Fibroblast of lung (primary cell): ENCODE data around the gene FZR1. TPM values are rescaled to one million over a fixed set of nuclear protein-coding genes. Genes with fewer than 3 reads are reported as not detected.

Experiments
- DNase-seq, 2 donors: peaks; one replicate each; pipeline versions ENCODE4 v3.0.0 to v3.0.0-alpha.2; 2010; ENCODE audit warnings: low read depth in 2 of 2
- H2AFZ ChIP-seq: 2 replicates; pipeline ENCODE4 v1.5.1; 2012; ENCODE audit warnings: low read length, control low read depth, inconsistent platforms
- H3K27ac ChIP-seq: 2 replicates; pipeline ENCODE4 v1.5.1; 2011; ENCODE audit warnings: low read length, control low read depth; ENCODE audit not compliant: insufficient read depth
- H3K27me3 ChIP-seq: 2 replicates; pipeline ENCODE4 v1.5.1; 2011; ENCODE audit warnings: mild to moderate bottlenecking, low read length; ENCODE audit not compliant: control insufficient read depth, insufficient read depth
- H3K36me3 ChIP-seq: 2 replicates; pipeline ENCODE4 v1.5.1; 2011; ENCODE audit warnings: low read length; ENCODE audit not compliant: control insufficient read depth, insufficient read depth
- H3K4me1 ChIP-seq: 2 replicates; pipeline ENCODE4 v1.5.1; 2011; ENCODE audit warnings: low read length; ENCODE audit not compliant: control insufficient read depth, insufficient read depth; ENCODE audit errors: extremely low read depth
- H3K4me2 ChIP-seq: 2 replicates; pipeline ENCODE4 v1.5.1; 2011; ENCODE audit warnings: low read length, control low read depth; ENCODE audit not compliant: insufficient read depth; ENCODE audit errors: extremely low read depth
- H3K4me3 ChIP-seq, 4 experiments: fragments of 200-600 bp in 1 of 4; sonication (generic) in 1 of 4; replicated peaks in 1 of 4; 2 replicates each; pipeline ENCODE4 v1.5.1; 2011 to 2016; ENCODE audit warnings: low read length in 4 of 4, low read depth in 3 of 4, mild to moderate bottlenecking in 3 of 4, control low read depth in 2 of 4, inconsistent platforms in 1 of 4, mixed read lengths in 1 of 4; ENCODE audit not compliant: insufficient read depth in 1 of 4; ENCODE audit errors: control extremely low read depth in 1 of 4
- H3K79me2 ChIP-seq: 2 replicates; pipeline ENCODE4 v1.5.1; 2012; ENCODE audit warnings: mild to moderate bottlenecking, low read length, inconsistent platforms; ENCODE audit not compliant: control insufficient read depth, insufficient read depth
- H3K9ac ChIP-seq: 2 replicates; pipeline ENCODE4 v1.5.1; 2011; ENCODE audit warnings: mild to moderate bottlenecking, low read length, control low read depth; ENCODE audit not compliant: insufficient read depth
- H3K9me3 ChIP-seq: 2 replicates; pipeline ENCODE4 v1.5.1; 2012; ENCODE audit warnings: low read depth, low read length; ENCODE audit not compliant: control insufficient read depth, insufficient read depth
- H4K20me1 ChIP-seq: 2 replicates; pipeline ENCODE4 v1.5.1; 2011; ENCODE audit warnings: low read length; ENCODE audit not compliant: control insufficient read depth, insufficient read depth; ENCODE audit errors: extremely low read depth
- CTCF ChIP-seq, 2 donors: IDR thresholded peaks in 1 of 2; conservative IDR thresholded peaks in 1 of 2; 1 replicate in 1 of 2; 2 replicates in 1 of 2; pipeline ENCODE4 v1.5.1; 2011 to 2012; ENCODE audit warnings: low read length in 2 of 2, control low read depth in 1 of 2, inconsistent platforms in 1 of 2, low read depth in 1 of 2, mild to moderate bottlenecking in 1 of 2
- EZH2 ChIP-seq: IDR thresholded peaks from 2 replicates; pipeline ENCODE4 v1.5.1; 2012; ENCODE audit warnings: low read length, control low read depth, mild to moderate bottlenecking; ENCODE audit errors: missing control alignments
- polyA plus RNA-seq, 2 donors: library from polyadenylated mRNA; depleted of rRNA in 1 of 2; stranded (reverse) in 1 of 2; unstranded in 1 of 2; fragments of >200 nt; gene quantifications; 2 replicates each; pipeline ENCODE4 v1.2.1, GENCODE V29; 2011 to 2012; ENCODE audit warnings: missing spikeins in 1 of 2
- total RNA-seq: library from RNA; depleted of rRNA; stranded (reverse); fragments of >200 nt; gene quantifications from 2 replicates; pipeline ENCODE4 v1.2.1, GENCODE V29; 2014

Gene FZR1
- total and polyA plus RNA-seq, 2 donors (not counting 1 experiment from before 2014, with no cell fraction given) = 15.0 to 38.0 TPM

GRCh38 chr19:3464587-3465235 is 41.4 kb upstream of the FZR1 start:
- Histone ChIP-seq H3K27ac (no peak overlapping the region), H3K9me3 (no peaks in the 10 kb centered on the region), H3K9ac (no peak overlapping the region), H3K4me1 (peaks cover 4% of the 10 kb centered on the region), H3K4me3 (no peak overlapping the region), H3K4me2 (no peak overlapping the region), H3K27me3 (no peaks in the 10 kb centered on the region), H2AFZ (no peak overlapping the region), H3K36me3 (peaks cover 8% of the 10 kb centered on the region), H4K20me1 (no peaks in the 10 kb centered on the region), H3K79me2 (peaks cover 4% of the 10 kb centered on the region)
- no peak for TF ChIP-seq CTCF (conservative IDR thresholded peaks at IDR 0.05 in 1 of 2, IDR thresholded peaks at IDR 0.05 in 1 of 2; ENCODE audit: low read depth in 1 of 2, low read length in 2 of 2)
- no peak for TF ChIP-seq EZH2
- no peak for DNase-seq

- Histone ChIP-seq H3K36me3 (peaks cover 6% of the 10 kb centered on the region), H4K20me1 (no peaks in the 10 kb centered on the region), H2AFZ (no peak overlapping the region), H3K27ac (no peak overlapping the region), H3K27me3 (no peaks in the 10 kb centered on the region), H3K4me3 (no peak overlapping the region), H3K79me2 (no peaks in the 10 kb centered on the region), H3K9ac (no peak overlapping the region), H3K4me1 (no peaks in the 10 kb centered on the region), H3K4me2 (no peak overlapping the region), H3K9me3 (no peaks in the 10 kb centered on the region)
- TF ChIP-seq CTCF (conservative IDR thresholded peaks at IDR 0.05 in 1 of 2, IDR thresholded peaks at IDR 0.05 in 1 of 2; ENCODE audit: low read depth in 1 of 2, low read length in 2 of 2) = no peak
- TF ChIP-seq EZH2 = no peak
- no peak for DNase-seq
These were observed 40.6 kb upstream of the FZR1 start for GRCh38 chr19:3465552-3465951.

- DNase-seq = peak in 1 of 2 donors; percentile 18
- Histone ChIP-seq H3K9ac (no peak overlapping the region), H3K9me3 (no peaks in the 10 kb centered on the region), H3K27me3 (no peaks in the 10 kb centered on the region), H3K4me3 (no peak overlapping the region), H4K20me1 (no peaks in the 10 kb centered on the region), H3K4me2 (no peak overlapping the region), H2AFZ (no peak overlapping the region), H3K36me3 (peaks cover 6% of the 10 kb centered on the region), H3K79me2 (no peaks in the 10 kb centered on the region), H3K27ac (no peak overlapping the region), H3K4me1 (no peaks in the 10 kb centered on the region)
- TF ChIP-seq EZH2 = no peak
These were observed 39.5 kb upstream of the FZR1 start for GRCh38 chr19:3466635-3467034.
